Stimulated activated CD8-positive, alpha-beta memory T cell treated with anti-CD3 and anti-CD28 coated beads, Interleukin-15, amount 100 ng/mL, for 24 hours (primary cell): ENCODE data around the gene KLK13.

Source experiments
- DNase-seq: peaks from one replicate; pipeline ENCODE4 v3.0.0-alpha.2; 2020; ENCODE audit warnings: low read depth

KLK13 gene

GRCh38 chr19:51019544-51019925 is 45.4 kb downstream of the KLK13 start, which contains the start of gene KLK10:
TSS of gene KLK10 (minus strand) at chr19:51019709. CDS start at chr19:51019130, 579 bp downstream.
- DNase-seq, result no peak

DNA sequence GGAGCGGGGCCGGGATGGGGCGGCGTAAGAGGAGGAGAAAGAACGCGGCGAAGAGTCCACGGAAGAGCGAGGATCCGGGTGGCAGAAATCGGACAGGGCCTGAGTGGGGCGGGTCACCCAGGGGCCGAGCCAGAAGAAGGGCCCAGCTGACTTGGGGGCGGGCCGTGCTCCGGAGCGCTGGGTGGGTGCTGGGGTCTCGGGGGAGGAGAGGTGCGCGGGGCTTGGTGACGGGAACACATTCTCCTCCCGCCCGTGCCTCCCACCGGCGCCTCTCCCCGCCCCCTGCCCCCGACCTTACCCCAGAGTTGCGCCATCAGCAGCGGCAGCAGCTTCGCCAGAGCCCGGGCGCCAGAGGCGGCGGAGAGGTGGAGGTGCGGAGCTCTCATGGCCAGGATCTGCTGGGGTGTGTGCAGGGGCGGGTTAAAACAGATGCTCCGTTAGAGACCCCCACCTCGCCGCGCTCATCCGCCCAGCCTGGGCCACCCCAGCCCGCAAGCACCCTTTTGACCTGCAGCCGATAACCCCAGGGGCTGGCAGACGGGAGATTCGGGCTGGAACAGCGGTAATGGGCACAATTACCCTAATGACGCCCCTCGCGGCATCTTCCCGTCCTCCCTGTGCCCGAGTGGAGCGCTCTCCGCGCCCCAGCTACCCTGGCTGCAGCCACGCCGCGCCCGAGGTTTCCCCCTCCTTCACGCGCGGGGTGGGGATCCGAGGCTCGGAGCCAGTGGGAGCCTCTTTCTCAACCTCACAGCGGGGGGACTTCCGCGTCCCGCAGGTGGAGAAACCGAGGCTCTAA is 45.9 kb downstream of the KLK13 start:
- no peak for DNase-seq

- peak; percentile 59 for DNase-seq
Observed at GRCh38 chr19:51016798-51017683, 47.9 kb downstream of the KLK13 start.

GRCh38 chr19:51015691-51016267 is 49.1 kb downstream of the KLK13 start:
- DNase-seq, result no peak

GRCh38 chr19:51014242-51014641 is 50.6 kb downstream of the KLK13 start:
- no peak for DNase-seq

DNA sequence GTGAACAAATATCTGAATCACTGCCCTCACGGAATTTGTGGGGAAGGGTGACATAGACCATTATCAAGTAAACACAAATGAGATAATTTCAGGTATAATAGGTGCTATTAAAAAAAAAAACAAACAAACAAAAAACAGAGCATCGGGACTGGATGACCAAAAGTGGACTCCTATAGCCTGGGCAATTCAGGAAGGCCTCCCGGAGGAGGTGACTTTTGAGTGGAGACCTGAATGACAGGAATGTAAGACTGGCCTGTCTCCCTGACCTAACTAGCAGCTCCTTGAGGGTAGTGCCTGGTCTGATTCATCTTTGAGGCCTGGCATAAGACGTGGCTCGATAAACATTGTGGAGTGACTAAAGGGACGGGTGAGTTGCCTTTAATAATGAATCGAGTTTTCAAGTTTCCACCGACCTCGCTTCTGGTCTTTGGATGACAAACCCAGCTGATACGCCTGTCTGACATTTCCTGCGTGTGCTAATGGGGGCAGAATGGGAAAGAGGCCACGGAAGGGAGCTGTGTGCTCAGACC is 52.2 kb downstream of the KLK13 start:
- DNase-seq, result no peak

- DNase-seq, result no peak
Observed at GRCh38 chr19:51010066-51010795, 54.7 kb downstream of the KLK13 start.

- DNase-seq, result no peak
Observed at GRCh38 chr19:51009061-51009891, 55.6 kb downstream of the KLK13 start.

DNA sequence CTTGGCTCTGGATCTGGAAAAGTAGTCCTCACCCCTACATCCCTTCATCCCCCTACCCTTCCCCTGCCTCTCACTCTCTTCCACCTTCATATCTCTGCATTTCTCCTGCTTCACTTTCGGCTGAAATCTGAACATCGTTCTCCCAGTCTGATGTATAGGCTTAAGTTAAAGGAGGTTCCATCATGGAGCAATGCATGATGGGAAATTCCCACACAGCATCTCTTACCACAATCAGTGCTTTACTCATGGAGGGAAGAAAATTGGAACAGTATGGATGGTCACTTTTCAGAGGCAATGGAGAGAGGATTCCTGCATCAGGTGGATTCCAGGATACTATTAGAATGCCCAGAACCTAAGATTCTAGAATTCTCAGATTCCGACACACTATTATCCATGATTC is 57.4 kb downstream of the KLK13 start:
- DNase-seq, result no peak

DNA sequence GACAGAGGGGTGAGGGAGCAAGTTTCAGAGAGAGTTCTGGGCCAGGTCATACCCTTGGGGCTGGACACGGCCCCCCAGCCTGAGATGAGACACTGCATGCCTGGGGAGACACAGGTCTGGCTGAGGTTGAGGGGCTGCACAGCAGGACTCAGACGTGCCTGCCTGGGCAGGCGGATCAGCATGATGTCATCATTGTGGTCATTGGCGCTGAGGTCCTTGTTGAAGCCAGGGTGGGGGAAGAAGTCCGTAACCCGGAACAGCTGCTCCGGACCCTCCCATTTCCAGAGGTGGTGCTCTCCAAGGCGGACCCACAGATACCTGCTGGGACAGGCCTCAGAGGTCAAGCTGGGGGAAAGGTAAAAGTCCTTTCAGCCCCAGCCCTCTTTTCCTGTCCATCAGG is 58.5 kb downstream of the KLK13 start:
- no peak for DNase-seq
